ENCODE measurements around the gene RNF213. TPM values are rescaled to one million over a fixed set of nuclear protein-coding genes. Genes with fewer than 3 reads are reported as not detected.
"Not testable (repeated sequence)": the region's sequence is repeated elsewhere in the genome, so short reads cannot be mapped to it uniquely, and the experiment has no call there.

RNF213 gene
- polyA plus RNA-seq, 4 donors = 35.4 to 71.4 (median 53.0) TPM

- WGBS, 3 donors = 87 to 90% (median 90%) methylated on average over 26 of the region's 26 CpGs
- Histone ChIP-seq H3K27ac (ENCODE audit: low read depth in 1 of 3, low read length in 2 of 3) (no peak overlapping the region), H3K4me1 (ENCODE audit: control insufficient read depth in 3 of 3, insufficient read depth in 2 of 3, low read depth in 1 of 3, low read length in 2 of 3) (no peaks in the 10 kb centered on the region), H3K36me3 (ENCODE audit: control insufficient read depth in 3 of 3, insufficient read depth in 2 of 3, low read depth in 1 of 3, low read length in 3 of 3) (peaks cover 0 to 88% (median 0%) of the 10 kb centered on the region in 3 donors), H3K4me3 (ENCODE audit: low read depth in 1 of 3, low read length in 3 of 3) (no peak overlapping the region), H3K27me3 (ENCODE audit: control insufficient read depth in 3 of 3, insufficient read depth in 3 of 3, low read length in 3 of 3) (no peaks in the 10 kb centered on the region), H3K9me3 (ENCODE audit: control insufficient read depth in 2 of 2, insufficient read depth in 1 of 2, low read depth in 1 of 2, low read length in 1 of 2) (no peaks in the 10 kb centered on the region)
- DNase-seq (no peak), FAIRE-seq (no peak)
Observed at GRCh38 chr17:80248894-80249710, 11.6 kb upstream of the RNF213 start.

GRCh38 chr17:80251966-80252365, 8.7 kb upstream of the RNF213 start:
- FAIRE-seq = no peak
- Histone ChIP-seq H3K27ac (ENCODE audit: low read depth in 1 of 3, low read length in 2 of 3) (no peak overlapping the region), H3K27me3 (ENCODE audit: control insufficient read depth in 3 of 3, insufficient read depth in 3 of 3, low read length in 3 of 3) (no peaks in the 10 kb centered on the region), H3K36me3 (ENCODE audit: control insufficient read depth in 3 of 3, insufficient read depth in 2 of 3, low read depth in 1 of 3, low read length in 3 of 3) (peaks cover 0 to 69% (median 0%) of the 10 kb centered on the region in 3 donors), H3K9me3 (ENCODE audit: control insufficient read depth in 2 of 2, insufficient read depth in 1 of 2, low read depth in 1 of 2, low read length in 1 of 2) (no peaks in the 10 kb centered on the region), H3K4me3 (ENCODE audit: low read depth in 1 of 3, low read length in 3 of 3) (no peak overlapping the region), H3K4me1 (ENCODE audit: control insufficient read depth in 3 of 3, insufficient read depth in 2 of 3, low read depth in 1 of 3, low read length in 2 of 3) (peaks cover 0 to 3% (median 2%) of the 10 kb centered on the region in 3 donors)
- DNase-seq = no peak
- 92 to 95% (median 94%) methylated on average over 11 of the region's 11 CpGs for WGBS, 3 donors

GRCh38 chr17:80252871-80253270, 7.8 kb upstream of the RNF213 start:
- Histone ChIP-seq H3K9me3 (ENCODE audit: control insufficient read depth in 2 of 2, insufficient read depth in 1 of 2, low read depth in 1 of 2, low read length in 1 of 2) (no peaks in the 10 kb centered on the region), H3K36me3 (ENCODE audit: control insufficient read depth in 3 of 3, insufficient read depth in 2 of 3, low read depth in 1 of 3, low read length in 3 of 3) (peaks cover 0 to 63% (median 0%) of the 10 kb centered on the region in 3 donors), H3K4me3 (ENCODE audit: low read depth in 1 of 3, low read length in 3 of 3) (no peak overlapping the region), H3K27ac (ENCODE audit: low read depth in 1 of 3, low read length in 2 of 3) (no peak overlapping the region), H3K4me1 (ENCODE audit: control insufficient read depth in 3 of 3, insufficient read depth in 2 of 3, low read depth in 1 of 3, low read length in 2 of 3) (peaks cover 0 to 3% (median 2%) of the 10 kb centered on the region in 3 donors), H3K27me3 (ENCODE audit: control insufficient read depth in 3 of 3, insufficient read depth in 3 of 3, low read length in 3 of 3) (no peaks in the 10 kb centered on the region)
- DNase-seq = peak; percentile 50 to 78
- WGBS, 3 donors = 18 to 47% (median 19%) methylated on average over 13 of the region's 13 CpGs
- FAIRE-seq = no peak

GRCh38 chr17:80253631-80254395, 6.8 kb upstream of the RNF213 start:
- DNase-seq (no peak), FAIRE-seq (no peak)
- Histone ChIP-seq H3K27ac (ENCODE audit: low read depth in 1 of 3, low read length in 2 of 3) (no peak overlapping the region), H3K4me3 (ENCODE audit: low read depth in 1 of 3, low read length in 3 of 3) (no peak overlapping the region), H3K4me1 (ENCODE audit: control insufficient read depth in 3 of 3, insufficient read depth in 2 of 3, low read depth in 1 of 3, low read length in 2 of 3) (peaks cover 0 to 3% (median 2%) of the 10 kb centered on the region in 3 donors), H3K9me3 (ENCODE audit: control insufficient read depth in 2 of 2, insufficient read depth in 1 of 2, low read depth in 1 of 2, low read length in 1 of 2) (no peaks in the 10 kb centered on the region), H3K36me3 (ENCODE audit: control insufficient read depth in 3 of 3, insufficient read depth in 2 of 3, low read depth in 1 of 3, low read length in 3 of 3) (peaks cover 0 to 54% (median 0%) of the 10 kb centered on the region in 3 donors), H3K27me3 (ENCODE audit: control insufficient read depth in 3 of 3, insufficient read depth in 3 of 3, low read length in 3 of 3) (no peaks in the 10 kb centered on the region)
- 87 to 92% (median 89%) methylated on average over 18 to 21 of the region's 21 CpGs for WGBS, 3 donors

GRCh38 chr17:80254396-80255251, 6.0 kb upstream of the RNF213 start:
- no peaks in the 10 kb centered on the region for H3K9me3 ChIP-seq (ENCODE audit: control insufficient read depth in 2 of 2, insufficient read depth in 1 of 2, low read depth in 1 of 2, low read length in 1 of 2)
- no peaks in the 10 kb centered on the region for H3K27me3 ChIP-seq (ENCODE audit: control insufficient read depth in 3 of 3, insufficient read depth in 3 of 3, low read length in 3 of 3)
- peaks cover 0 to 46% (median 0%) of the 10 kb centered on the region in 3 donors for H3K36me3 ChIP-seq (ENCODE audit: control insufficient read depth in 3 of 3, insufficient read depth in 2 of 3, low read depth in 1 of 3, low read length in 3 of 3)
- H3K27ac ChIP-seq (ENCODE audit: low read depth in 1 of 3, low read length in 2 of 3) = peak overlapping the region in 1 of 3 donors; percentile 70
- peaks cover 2 to 4% (median 3%) of the 10 kb centered on the region in 3 donors for H3K4me1 ChIP-seq (ENCODE audit: control insufficient read depth in 3 of 3, insufficient read depth in 2 of 3, low read depth in 1 of 3, low read length in 2 of 3)
- H3K4me3 ChIP-seq (ENCODE audit: low read depth in 1 of 3, low read length in 3 of 3) = no peak overlapping the region
- WGBS, 3 donors = 28 to 46% (median 36%) methylated on average over 13 of the region's 13 CpGs
- DNase-seq (peak; percentile 63 to 77), FAIRE-seq (no peak)

- Histone ChIP-seq H3K4me3 (ENCODE audit: low read depth in 1 of 3, low read length in 3 of 3) (no peak overlapping the region), H3K27ac (ENCODE audit: low read depth in 1 of 3, low read length in 2 of 3) (no peak overlapping the region), H3K4me1 (ENCODE audit: control insufficient read depth in 3 of 3, insufficient read depth in 2 of 3, low read depth in 1 of 3, low read length in 2 of 3) (peaks cover 2 to 8% (median 3%) of the 10 kb centered on the region in 3 donors), H3K9me3 (ENCODE audit: control insufficient read depth in 2 of 2, insufficient read depth in 1 of 2, low read depth in 1 of 2, low read length in 1 of 2) (no peaks in the 10 kb centered on the region), H3K36me3 (ENCODE audit: control insufficient read depth in 3 of 3, insufficient read depth in 2 of 3, low read depth in 1 of 3, low read length in 3 of 3) (peaks cover 0 to 37% (median 0%) of the 10 kb centered on the region in 3 donors), H3K27me3 (ENCODE audit: control insufficient read depth in 3 of 3, insufficient read depth in 3 of 3, low read length in 3 of 3) (no peaks in the 10 kb centered on the region)
- 95 to 97% (median 96%) methylated on average over 5 of the region's 5 CpGs for WGBS, 3 donors
- no peak for DNase-seq
- FAIRE-seq = no peak
Observed at GRCh38 chr17:80256034-80256350, 4.7 kb upstream of the RNF213 start.

GRCh38 chr17:80257716-80258213, 2.9 kb upstream of the RNF213 start:
- no peak for FAIRE-seq
- H3K9me3 ChIP-seq (ENCODE audit: control insufficient read depth in 2 of 2, insufficient read depth in 1 of 2, low read depth in 1 of 2, low read length in 1 of 2) = no peaks in the 10 kb centered on the region
- peaks cover 5 to 20% (median 11%) of the 10 kb centered on the region in 3 donors for H3K4me1 ChIP-seq (ENCODE audit: control insufficient read depth in 3 of 3, insufficient read depth in 2 of 3, low read depth in 1 of 3, low read length in 2 of 3)
- no peak overlapping the region for H3K4me3 ChIP-seq (ENCODE audit: low read depth in 1 of 3, low read length in 3 of 3)
- H3K36me3 ChIP-seq (ENCODE audit: control insufficient read depth in 3 of 3, insufficient read depth in 2 of 3, low read depth in 1 of 3, low read length in 3 of 3) = peaks cover 0 to 22% (median 0%) of the 10 kb centered on the region in 3 donors
- WGBS, 3 donors = 78 to 85% (median 80%) methylated on average over 14 of the region's 14 CpGs
- DNase-seq = no peak
- no peaks in the 10 kb centered on the region for H3K27me3 ChIP-seq (ENCODE audit: control insufficient read depth in 3 of 3, insufficient read depth in 3 of 3, low read length in 3 of 3)
- peak overlapping the region in 1 of 3 donors; percentile 4 for H3K27ac ChIP-seq (ENCODE audit: low read depth in 1 of 3, low read length in 2 of 3)

- H3K27ac ChIP-seq (ENCODE audit: low read depth in 1 of 3, low read length in 2 of 3); H3K9me3 ChIP-seq (ENCODE audit: control insufficient read depth in 2 of 2, insufficient read depth in 1 of 2, low read depth in 1 of 2, low read length in 1 of 2); H3K4me3 ChIP-seq (ENCODE audit: low read depth in 1 of 3, low read length in 3 of 3); FAIRE-seq; H3K27me3 ChIP-seq (ENCODE audit: control insufficient read depth in 3 of 3, insufficient read depth in 3 of 3, low read length in 3 of 3); DNase-seq: not testable (repeated sequence)
- WGBS, 3 donors = 82 to 96% (median 85%) methylated on average over 2 of the region's 2 CpGs
- Histone ChIP-seq H3K4me1 (ENCODE audit: control insufficient read depth in 3 of 3, insufficient read depth in 2 of 3, low read depth in 1 of 3, low read length in 2 of 3) (peaks cover 8 to 26% (median 14%) of the 10 kb centered on the region in 3 donors), H3K36me3 (ENCODE audit: control insufficient read depth in 3 of 3, insufficient read depth in 2 of 3, low read depth in 1 of 3, low read length in 3 of 3) (peaks cover 0 to 18% (median 0%) of the 10 kb centered on the region in 3 donors)
Observed at GRCh38 chr17:80258296-80258695, 2.4 kb upstream of the RNF213 start.
